ENCODE data around the gene GPR176.

Gene GPR176

DNA sequence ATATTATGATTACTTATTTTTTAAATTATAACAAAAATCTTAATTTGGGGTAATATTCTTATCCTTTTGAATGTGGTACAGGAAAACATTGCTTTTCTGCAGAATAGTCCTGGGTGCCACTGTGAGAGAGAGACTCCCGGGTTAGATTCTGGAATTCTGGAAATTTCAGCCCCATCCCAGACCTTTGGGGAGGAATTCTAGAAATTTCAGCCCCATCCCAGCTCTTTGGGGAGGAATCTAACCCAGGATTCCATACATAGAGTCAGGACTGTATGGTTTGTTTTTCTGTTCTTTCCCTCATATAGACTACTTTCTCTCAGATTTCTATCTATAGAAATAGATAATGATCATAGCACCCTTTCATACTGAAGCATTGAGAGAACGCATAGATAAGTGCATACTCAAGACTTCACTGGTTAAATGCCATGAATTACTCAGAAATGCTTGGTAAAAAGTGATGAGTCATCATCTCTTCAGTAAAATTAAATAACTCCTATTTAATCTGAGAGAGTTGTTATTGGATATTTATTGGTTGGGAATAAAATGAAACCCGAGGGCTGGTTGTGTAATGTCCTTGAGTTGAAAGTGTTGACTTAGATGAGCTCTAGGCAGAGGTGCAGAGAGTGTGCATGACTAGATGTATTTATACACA is 22.2 kb upstream of the GPR176 start:
- no peak overlapping the region for H2AK5ac ChIP-seq (ENCODE audit: low read length)
- no peak overlapping the region for H4K91ac ChIP-seq (ENCODE audit: low read depth, low read length)
- H3K9ac ChIP-seq (ENCODE audit: low read length): no peak overlapping the region
- H3K4ac ChIP-seq (ENCODE audit: low read depth, low read length): no peak overlapping the region
- H2BK5ac ChIP-seq (ENCODE audit: low read depth, low read length, poor library complexity): peak overlapping the region; percentile 64
- H3K27me3 ChIP-seq (ENCODE audit: insufficient read depth, low read length): no peaks in the 10 kb centered on the region
- H4K12ac ChIP-seq (ENCODE audit: low read depth, low read length): no peak overlapping the region
- H3K4me1 ChIP-seq (ENCODE audit: control insufficient read depth in 1 of 2, insufficient read depth in 2 of 2, low read length in 2 of 2): peaks cover 6 to 7% of the 10 kb centered on the region in 2 experiments
- H3K4me3 ChIP-seq (ENCODE audit: low read depth, low read length): no peak overlapping the region
- H3K4me2 ChIP-seq (ENCODE audit: low read length): no peak overlapping the region
- H3K79me2 ChIP-seq (ENCODE audit: control insufficient read depth, insufficient read depth, low read length, poor library complexity): no peaks in the 10 kb centered on the region
- H3K23ac ChIP-seq (ENCODE audit: low read length): no peak overlapping the region
- DNase-seq: peak; percentile 17 to 85
- no peak overlapping the region for H2BK120ac ChIP-seq (ENCODE audit: insufficient read depth, low read length, poor library complexity)
- WGBS (ENCODE audit: extremely low coverage, insufficient coverage, insufficient read length): no CpG with 5 or more reads among the region's 3 CpGs
- no peak overlapping the region for H2BK12ac ChIP-seq (ENCODE audit: low read length)
- H2AFZ ChIP-seq (ENCODE audit: insufficient read depth, low read length, poor library complexity): no peak overlapping the region
- no peak overlapping the region for H3K18ac ChIP-seq (ENCODE audit: low read length)
- no peak overlapping the region for H4K8ac ChIP-seq (ENCODE audit: low read depth, low read length)
- H3K79me1 ChIP-seq (ENCODE audit: low read length): peaks cover 2% of the 10 kb centered on the region
- peaks cover 5 to 13% of the 10 kb centered on the region in 2 experiments for H3K36me3 ChIP-seq (ENCODE audit: control insufficient read depth in 1 of 2, insufficient read depth in 2 of 2, low read length in 2 of 2)
- no peaks in the 10 kb centered on the region for H3K9me3 ChIP-seq (ENCODE audit: insufficient read depth, low read depth, low read length)
- peak overlapping the region; percentile 27 for H3K27ac ChIP-seq (ENCODE audit: low read depth, low read length)
- H3K14ac ChIP-seq (ENCODE audit: low read length): peak overlapping the region; percentile 80

DNA sequence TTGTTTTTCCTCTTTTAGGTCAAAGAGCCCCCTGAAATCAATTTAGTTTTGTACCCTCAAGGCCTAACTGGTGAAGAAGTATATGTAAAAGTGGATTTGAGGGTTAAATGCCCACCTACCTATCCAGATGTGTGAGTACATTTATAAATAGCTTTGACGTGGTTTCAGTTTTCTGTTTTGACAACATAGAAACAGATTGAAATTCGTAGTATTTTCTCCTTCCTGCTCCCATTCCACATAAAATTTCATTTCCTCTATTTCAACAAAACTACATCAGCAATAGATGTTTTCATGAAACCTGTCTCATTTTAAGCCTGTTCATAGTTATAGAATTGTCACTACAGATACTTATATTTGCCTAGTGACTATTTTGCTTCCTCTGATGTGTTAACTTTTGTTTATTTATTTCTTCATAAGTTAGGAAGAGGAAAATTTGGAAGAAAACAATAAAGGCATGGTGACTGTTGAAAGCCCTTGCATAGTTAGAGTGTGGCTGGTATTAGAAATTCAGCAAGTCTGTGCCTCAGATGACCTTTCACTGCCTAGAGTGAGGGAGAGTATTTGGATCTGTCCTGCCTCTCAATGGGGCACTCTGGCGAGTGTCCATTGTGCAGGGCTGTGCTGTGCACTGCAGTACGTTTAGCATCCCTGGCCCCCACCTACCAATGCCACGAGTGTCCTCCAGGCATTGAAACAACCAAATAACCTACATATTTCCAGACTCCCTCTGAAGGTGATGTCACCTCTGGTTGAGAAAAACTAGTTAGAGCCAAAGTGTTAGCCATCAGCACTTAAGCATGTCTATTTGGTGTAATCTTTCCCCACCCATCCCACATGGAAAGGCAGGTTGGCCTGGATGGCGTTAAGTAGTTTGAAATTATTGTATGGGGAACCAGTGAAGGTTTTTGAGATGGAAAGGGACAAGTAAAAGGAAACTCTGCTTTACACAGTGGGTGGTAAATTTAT is 19.7 kb upstream of the GPR176 start:
- WGBS (ENCODE audit: extremely low coverage, insufficient coverage, insufficient read length): 100% methylated on average over 1 of the region's 6 CpGs
- no peak overlapping the region for H3K23ac ChIP-seq (ENCODE audit: low read length)
- H3K4ac ChIP-seq (ENCODE audit: low read depth, low read length): no peak overlapping the region
- H2AK5ac ChIP-seq (ENCODE audit: low read length): no peak overlapping the region
- no peak overlapping the region for H2BK12ac ChIP-seq (ENCODE audit: low read length)
- no peak overlapping the region for H4K12ac ChIP-seq (ENCODE audit: low read depth, low read length)
- H3K14ac ChIP-seq (ENCODE audit: low read length): no peak overlapping the region
- no peak overlapping the region for H4K91ac ChIP-seq (ENCODE audit: low read depth, low read length)
- peaks cover 6 to 7% of the 10 kb centered on the region in 2 experiments for H3K4me1 ChIP-seq (ENCODE audit: control insufficient read depth in 1 of 2, insufficient read depth in 2 of 2, low read length in 2 of 2)
- H3K36me3 ChIP-seq (ENCODE audit: control insufficient read depth in 1 of 2, insufficient read depth in 2 of 2, low read length in 2 of 2): peaks cover 4 to 8% of the 10 kb centered on the region in 2 experiments
- no peak overlapping the region for H3K4me3 ChIP-seq (ENCODE audit: low read depth, low read length)
- no peaks in the 10 kb centered on the region for H3K79me2 ChIP-seq (ENCODE audit: control insufficient read depth, insufficient read depth, low read length, poor library complexity)
- peak; percentile 71 to 92 for DNase-seq
- no peaks in the 10 kb centered on the region for H3K9me3 ChIP-seq (ENCODE audit: insufficient read depth, low read depth, low read length)
- peaks cover 2% of the 10 kb centered on the region for H3K79me1 ChIP-seq (ENCODE audit: low read length)
- H2BK120ac ChIP-seq (ENCODE audit: insufficient read depth, low read length, poor library complexity): no peak overlapping the region
- no peak overlapping the region for H4K8ac ChIP-seq (ENCODE audit: low read depth, low read length)
- H3K18ac ChIP-seq (ENCODE audit: low read length): no peak overlapping the region
- no peak overlapping the region for H3K4me2 ChIP-seq (ENCODE audit: low read length)
- H3K27me3 ChIP-seq (ENCODE audit: insufficient read depth, low read length): no peaks in the 10 kb centered on the region
- no peak overlapping the region for H2AFZ ChIP-seq (ENCODE audit: insufficient read depth, low read length, poor library complexity)
- H3K27ac ChIP-seq (ENCODE audit: low read depth, low read length): no peak overlapping the region
- no peak overlapping the region for H2BK5ac ChIP-seq (ENCODE audit: low read depth, low read length, poor library complexity)
- H3K9ac ChIP-seq (ENCODE audit: low read length): no peak overlapping the region

DNA sequence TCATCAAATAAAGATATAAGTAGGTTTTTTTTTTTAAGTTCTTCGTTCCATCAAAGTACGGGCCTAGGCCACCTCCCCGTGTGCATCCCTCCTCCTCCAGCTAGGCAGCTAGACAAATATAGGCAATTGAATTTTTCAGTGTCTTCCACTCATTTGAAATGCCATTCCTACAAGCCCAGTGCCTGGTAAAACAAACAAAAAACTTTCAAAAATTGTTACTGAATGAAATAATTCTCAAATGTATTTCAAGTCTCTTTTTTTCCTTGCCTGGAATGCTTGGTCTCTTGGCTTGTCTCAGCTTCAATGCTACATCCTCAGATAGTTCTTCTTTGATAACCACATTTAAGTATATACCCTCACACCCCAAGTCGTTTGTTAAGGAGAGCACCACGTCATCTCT is 17.6 kb upstream of the GPR176 start:
- Histone ChIP-seq H2BK5ac (ENCODE audit: low read depth, low read length, poor library complexity) (no peak overlapping the region), H3K9me3 (ENCODE audit: insufficient read depth, low read depth, low read length) (no peaks in the 10 kb centered on the region), H3K79me2 (ENCODE audit: control insufficient read depth, insufficient read depth, low read length, poor library complexity) (peaks cover 3% of the 10 kb centered on the region), H3K27ac (ENCODE audit: low read depth, low read length) (no peak overlapping the region), H3K27me3 (ENCODE audit: insufficient read depth, low read length) (no peaks in the 10 kb centered on the region), H4K8ac (ENCODE audit: low read depth, low read length) (no peak overlapping the region), H3K36me3 (ENCODE audit: control insufficient read depth in 1 of 2, insufficient read depth in 2 of 2, low read length in 2 of 2) (peaks cover 0 to 2% of the 10 kb centered on the region in 2 experiments), H2AFZ (ENCODE audit: insufficient read depth, low read length, poor library complexity) (no peak overlapping the region), H2BK12ac (ENCODE audit: low read length) (no peak overlapping the region), H3K4me1 (ENCODE audit: control insufficient read depth in 1 of 2, insufficient read depth in 2 of 2, low read length in 2 of 2) (peaks cover 6 to 10% of the 10 kb centered on the region in 2 experiments), H3K4me2 (ENCODE audit: low read length) (no peak overlapping the region), H3K23ac (ENCODE audit: low read length) (no peak overlapping the region), H2AK5ac (ENCODE audit: low read length) (no peak overlapping the region), H4K12ac (ENCODE audit: low read depth, low read length) (no peak overlapping the region), H3K4ac (ENCODE audit: low read depth, low read length) (no peak overlapping the region), H3K4me3 (ENCODE audit: low read depth, low read length) (no peak overlapping the region), H3K14ac (ENCODE audit: low read length) (no peak overlapping the region), H4K91ac (ENCODE audit: low read depth, low read length) (no peak overlapping the region), H3K9ac (ENCODE audit: low read length) (no peak overlapping the region), H3K79me1 (ENCODE audit: low read length) (peaks cover 9% of the 10 kb centered on the region), H3K18ac (ENCODE audit: low read length) (no peak overlapping the region), H2BK120ac (ENCODE audit: insufficient read depth, low read length, poor library complexity) (no peak overlapping the region)
- WGBS (ENCODE audit: extremely low coverage, insufficient coverage, insufficient read length): no CpG with 5 or more reads among the region's 5 CpGs
- no peak for DNase-seq

DNA sequence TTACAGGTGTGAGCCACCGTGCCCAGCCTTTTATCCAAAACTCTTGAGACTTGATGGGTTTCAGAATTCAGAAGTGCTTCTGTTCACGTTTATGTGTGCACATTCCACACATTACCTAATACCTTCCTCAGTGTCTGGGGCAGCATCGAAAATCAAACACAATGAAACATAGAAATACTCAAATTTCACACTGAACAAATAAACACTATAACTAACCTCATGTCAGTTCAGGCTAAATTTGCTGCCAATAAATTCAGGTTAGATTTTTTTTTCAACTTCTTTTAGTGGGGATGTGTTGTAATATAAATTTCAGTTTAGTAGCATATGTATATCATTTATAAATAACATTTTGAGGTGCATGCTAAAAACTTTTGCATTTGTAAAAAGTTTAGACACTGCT is 16.6 kb upstream of the GPR176 start:
- H2BK5ac ChIP-seq (ENCODE audit: low read depth, low read length, poor library complexity): no peak overlapping the region

More for the DNA sequence above, 16.6 kb upstream of the GPR176 start:
- Histone ChIP-seq H3K9ac (ENCODE audit: low read length) (no peak overlapping the region), H4K8ac (ENCODE audit: low read depth, low read length) (no peak overlapping the region), H3K9me3 (ENCODE audit: insufficient read depth, low read depth, low read length) (no peaks in the 10 kb centered on the region), H3K18ac (ENCODE audit: low read length) (no peak overlapping the region), H3K4me3 (ENCODE audit: low read depth, low read length) (no peak overlapping the region), H3K27me3 (ENCODE audit: insufficient read depth, low read length) (no peaks in the 10 kb centered on the region), H3K79me2 (ENCODE audit: control insufficient read depth, insufficient read depth, low read length, poor library complexity) (peaks cover 3% of the 10 kb centered on the region), H3K4me2 (ENCODE audit: low read length) (no peak overlapping the region), H3K23ac (ENCODE audit: low read length) (no peak overlapping the region), H2BK120ac (ENCODE audit: insufficient read depth, low read length, poor library complexity) (no peak overlapping the region), H3K4ac (ENCODE audit: low read depth, low read length) (no peak overlapping the region), H3K79me1 (ENCODE audit: low read length) (peaks cover 9% of the 10 kb centered on the region), H4K12ac (ENCODE audit: low read depth, low read length) (no peak overlapping the region), H3K14ac (ENCODE audit: low read length) (no peak overlapping the region), H2BK12ac (ENCODE audit: low read length) (no peak overlapping the region), H2AK5ac (ENCODE audit: low read length) (no peak overlapping the region), H3K4me1 (ENCODE audit: control insufficient read depth in 1 of 2, insufficient read depth in 2 of 2, low read length in 2 of 2) (peaks cover 6 to 8% of the 10 kb centered on the region in 2 experiments), H2AFZ (ENCODE audit: insufficient read depth, low read length, poor library complexity) (no peak overlapping the region), H3K27ac (ENCODE audit: low read depth, low read length) (no peak overlapping the region), H3K36me3 (ENCODE audit: control insufficient read depth in 1 of 2, insufficient read depth in 2 of 2, low read length in 2 of 2) (peaks cover 0 to 2% of the 10 kb centered on the region in 2 experiments), H4K91ac (ENCODE audit: low read depth, low read length) (no peak overlapping the region)
- no peak for DNase-seq
- WGBS (ENCODE audit: extremely low coverage, insufficient coverage, insufficient read length): no CpG with 5 or more reads among the region's 3 CpGs
